ENCODE data around the gene TRIO. TPM values are rescaled to one million over a fixed set of nuclear protein-coding genes. Genes with fewer than 3 reads are reported as not detected.

The TRIO gene
- total and polyA plus RNA-seq, 2 donors: 35.8 to 233 TPM

- Histone ChIP-seq H3K27ac (ENCODE audit: low read depth) (no peak overlapping the region), H3K36me3 (ENCODE audit: insufficient read depth) (no peaks in the 10 kb centered on the region), H3K4me3 (ENCODE audit: low read depth, low read length) (no peak overlapping the region), H3K4me1 (ENCODE audit: insufficient read depth) (no peaks in the 10 kb centered on the region)
- DNase-seq (ENCODE audit: extremely low spot score): no peak
- 89% methylated on average over 6 of the region's 6 CpGs for WGBS
Observed at GRCh38 chr5:14438195-14438606, 295.1 kb downstream of the TRIO start.

GRCh38 chr5:14439087-14439871, 296.1 kb downstream of the TRIO start:
- no peak for DNase-seq (ENCODE audit: extremely low spot score)
- H3K4me1 ChIP-seq (ENCODE audit: insufficient read depth): no peaks in the 10 kb centered on the region
- H3K27ac ChIP-seq (ENCODE audit: low read depth): no peak overlapping the region
- H3K4me3 ChIP-seq (ENCODE audit: low read depth, low read length): no peak overlapping the region
- 61% methylated on average over 14 of the region's 14 CpGs for WGBS
- no peaks in the 10 kb centered on the region for H3K36me3 ChIP-seq (ENCODE audit: insufficient read depth)

DNA sequence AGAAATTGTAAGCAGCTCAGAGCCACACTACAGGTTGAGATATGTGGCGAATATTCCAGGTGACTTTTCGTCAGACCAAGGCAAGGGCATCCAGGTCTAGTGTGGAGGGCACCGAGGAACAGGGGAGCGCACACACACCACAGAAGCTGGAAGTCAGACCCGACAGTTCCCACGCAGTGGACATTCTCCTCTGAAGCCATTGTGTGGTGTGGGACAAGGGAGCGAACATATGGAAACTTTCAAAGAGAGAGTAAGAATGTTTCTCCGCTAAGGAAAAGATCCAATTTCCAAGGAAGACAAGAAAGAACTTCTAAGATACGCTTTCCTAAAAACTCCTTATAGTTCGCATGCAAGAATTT, 297.1 kb downstream of the TRIO start:
- H3K27ac ChIP-seq (ENCODE audit: low read depth): peak overlapping the region; percentile 59
- peak; percentile 72 for DNase-seq (ENCODE audit: extremely low spot score)
- H3K36me3 ChIP-seq (ENCODE audit: insufficient read depth): no peaks in the 10 kb centered on the region
- WGBS: 33% methylated on average over 10 of the region's 10 CpGs
- peaks cover 1% of the 10 kb centered on the region for H3K4me1 ChIP-seq (ENCODE audit: insufficient read depth)
- H3K4me3 ChIP-seq (ENCODE audit: low read depth, low read length): no peak overlapping the region

- H3K36me3 ChIP-seq (ENCODE audit: insufficient read depth): no peaks in the 10 kb centered on the region
- peak overlapping the region; percentile 30 for H3K27ac ChIP-seq (ENCODE audit: low read depth)
- peak overlapping the region; percentile 7 for H3K4me3 ChIP-seq (ENCODE audit: low read depth, low read length)
- 22% methylated on average over 40 of the region's 40 CpGs for WGBS
- H3K4me1 ChIP-seq (ENCODE audit: insufficient read depth): peaks cover 1% of the 10 kb centered on the region
- peak; percentile 81 for DNase-seq (ENCODE audit: extremely low spot score)
Observed at GRCh38 chr5:14440582-14441431, 297.7 kb downstream of the TRIO start.

DNA sequence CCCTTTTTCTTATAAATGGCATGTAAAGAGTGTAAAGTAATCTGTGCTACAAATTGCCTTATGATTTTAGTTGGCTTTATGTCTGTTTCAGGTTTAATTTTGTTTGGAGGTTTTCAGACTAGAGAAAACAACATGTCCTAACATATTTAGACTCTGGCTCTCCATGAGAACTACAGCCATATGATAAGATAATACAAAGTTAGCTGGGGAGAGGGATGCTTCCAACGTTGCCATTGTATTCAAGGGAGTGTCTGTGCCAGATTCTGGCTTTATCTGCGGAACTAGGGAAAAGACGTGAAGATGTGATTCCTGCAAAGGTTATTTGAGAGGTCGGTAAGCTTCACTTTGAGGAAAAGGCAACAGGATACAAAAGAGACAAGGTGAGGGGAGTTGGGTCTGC, 298.5 kb downstream of the TRIO start:
- Histone ChIP-seq H3K4me1 (ENCODE audit: insufficient read depth) (peaks cover 1% of the 10 kb centered on the region), H3K27ac (ENCODE audit: low read depth) (no peak overlapping the region), H3K4me3 (ENCODE audit: low read depth, low read length) (peak overlapping the region; percentile 7), H3K36me3 (ENCODE audit: insufficient read depth) (no peaks in the 10 kb centered on the region)
- no peak for DNase-seq (ENCODE audit: extremely low spot score)
- 52% methylated on average over 4 of the region's 4 CpGs for WGBS

DNA sequence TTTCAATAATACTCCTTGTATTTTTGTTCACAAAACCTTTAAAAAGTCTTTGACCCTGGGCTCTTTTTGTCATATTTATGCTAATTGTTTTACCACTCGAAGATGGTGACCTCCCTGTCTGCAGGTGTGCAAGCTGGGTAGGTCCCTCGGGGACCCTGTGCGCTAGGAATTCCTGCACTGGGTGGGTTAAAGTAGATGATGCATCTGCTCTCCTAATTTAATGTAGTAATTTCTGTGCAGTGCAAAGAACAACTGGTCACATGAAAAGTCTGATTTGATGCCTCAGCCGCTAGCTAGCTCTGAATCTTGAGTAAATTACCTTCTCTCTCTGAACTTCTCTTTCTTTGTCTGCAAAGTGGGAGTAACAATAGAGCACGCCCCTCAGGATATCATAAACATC, 299.4 kb downstream of the TRIO start:
- no peak overlapping the region for H3K4me3 ChIP-seq (ENCODE audit: low read depth, low read length)
- 77% methylated on average over 5 of the region's 5 CpGs for WGBS
- no peaks in the 10 kb centered on the region for H3K36me3 ChIP-seq (ENCODE audit: insufficient read depth)
- peaks cover 1% of the 10 kb centered on the region for H3K4me1 ChIP-seq (ENCODE audit: insufficient read depth)
- no peak for DNase-seq (ENCODE audit: extremely low spot score)
- H3K27ac ChIP-seq (ENCODE audit: low read depth): no peak overlapping the region

- peaks cover 1% of the 10 kb centered on the region for H3K4me1 ChIP-seq (ENCODE audit: insufficient read depth)
- H3K4me3 ChIP-seq (ENCODE audit: low read depth, low read length): no peak overlapping the region
- no peaks in the 10 kb centered on the region for H3K36me3 ChIP-seq (ENCODE audit: insufficient read depth)
- 53% methylated on average over 4 of the region's 4 CpGs for WGBS
- no peak for DNase-seq (ENCODE audit: extremely low spot score)
- H3K27ac ChIP-seq (ENCODE audit: low read depth): no peak overlapping the region
Observed at GRCh38 chr5:14443671-14444093, 300.5 kb downstream of the TRIO start.

GRCh38 chr5:14444161-14444560, 301.0 kb downstream of the TRIO start:
- Histone ChIP-seq H3K27ac (ENCODE audit: low read depth) (no peak overlapping the region), H3K36me3 (ENCODE audit: insufficient read depth) (no peaks in the 10 kb centered on the region), H3K4me3 (ENCODE audit: low read depth, low read length) (no peak overlapping the region), H3K4me1 (ENCODE audit: insufficient read depth) (peaks cover 1% of the 10 kb centered on the region)
- no peak for DNase-seq (ENCODE audit: extremely low spot score)
- WGBS: 63% methylated on average over 3 of the region's 3 CpGs

- DNase-seq (ENCODE audit: extremely low spot score): no peak
- WGBS: 69% methylated on average over 4 of the region's 4 CpGs
- Histone ChIP-seq H3K27ac (ENCODE audit: low read depth) (no peak overlapping the region), H3K4me1 (ENCODE audit: insufficient read depth) (peaks cover 1% of the 10 kb centered on the region), H3K36me3 (ENCODE audit: insufficient read depth) (no peaks in the 10 kb centered on the region), H3K4me3 (ENCODE audit: low read depth, low read length) (no peak overlapping the region)
Observed at GRCh38 chr5:14445013-14445412, 301.9 kb downstream of the TRIO start.

GRCh38 chr5:14445576-14446290, 302.6 kb downstream of the TRIO start:
- H3K36me3 ChIP-seq (ENCODE audit: insufficient read depth): no peaks in the 10 kb centered on the region
- no peak overlapping the region for H3K4me3 ChIP-seq (ENCODE audit: low read depth, low read length)
- H3K4me1 ChIP-seq (ENCODE audit: insufficient read depth): peaks cover 1% of the 10 kb centered on the region
- no peak overlapping the region for H3K27ac ChIP-seq (ENCODE audit: low read depth)
- WGBS: 54% methylated on average over 15 of the region's 15 CpGs
- no peak for DNase-seq (ENCODE audit: extremely low spot score)

DNA sequence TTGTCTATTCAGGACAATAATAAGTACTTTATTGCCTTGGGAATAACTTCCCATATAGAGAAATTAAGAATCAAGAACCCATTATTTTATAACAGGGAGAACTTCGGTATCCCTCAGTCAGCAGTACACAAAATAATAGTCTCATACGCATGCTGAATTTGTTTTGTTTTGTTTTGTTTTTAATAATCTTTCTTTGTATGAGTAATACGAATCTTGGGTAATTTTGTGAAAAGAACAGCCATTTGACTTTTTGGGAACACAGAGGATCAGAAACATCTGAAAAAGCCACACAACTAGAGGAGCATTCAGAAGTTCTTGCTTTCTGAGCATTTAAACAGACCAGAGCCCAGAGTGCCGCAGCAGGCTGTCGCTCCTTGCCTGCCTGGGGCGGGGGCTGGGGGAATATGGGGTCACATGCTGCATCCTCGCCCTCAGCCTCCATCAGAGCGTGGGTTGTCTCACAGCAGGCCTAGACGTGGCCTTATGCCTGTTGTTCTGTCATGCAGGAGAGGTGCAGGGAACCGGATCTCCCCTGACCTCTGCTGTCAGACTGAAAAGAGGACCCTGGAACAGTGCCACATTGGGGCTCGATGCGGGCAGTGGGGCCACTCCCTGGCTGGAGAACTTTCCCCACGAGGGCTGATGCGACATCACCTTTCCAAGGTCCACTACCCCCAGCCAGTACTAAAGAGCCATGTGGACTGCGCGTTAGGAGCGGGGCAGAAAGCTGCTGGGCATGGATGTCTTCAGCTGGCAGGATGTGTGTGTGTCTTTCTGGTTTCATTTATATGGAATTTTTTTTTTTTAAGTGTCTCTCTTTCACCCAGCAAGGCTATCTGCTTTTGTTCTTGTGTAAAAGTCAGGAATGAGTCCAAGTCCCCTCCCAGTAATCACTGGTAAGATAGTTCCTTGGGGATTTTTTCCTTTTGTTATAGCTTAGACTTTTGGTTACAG, 305.1 kb downstream of the TRIO start:
- no peak for DNase-seq (ENCODE audit: extremely low spot score)
- H3K27ac ChIP-seq (ENCODE audit: low read depth): peak overlapping the region; percentile 30
- H3K36me3 ChIP-seq (ENCODE audit: insufficient read depth): no peaks in the 10 kb centered on the region
- no peak overlapping the region for H3K4me3 ChIP-seq (ENCODE audit: low read depth, low read length)
- WGBS: 48% methylated on average over 17 of the region's 17 CpGs
- H3K4me1 ChIP-seq (ENCODE audit: insufficient read depth): peaks cover 1% of the 10 kb centered on the region

GRCh38 chr5:14449052-14449661, 306.0 kb downstream of the TRIO start:
- H3K27ac ChIP-seq (ENCODE audit: low read depth): peak overlapping the region; percentile 14

More at GRCh38 chr5:14449052-14449661, 306.0 kb downstream of the TRIO start:
- no peaks in the 10 kb centered on the region for H3K36me3 ChIP-seq (ENCODE audit: insufficient read depth)
- WGBS: 49% methylated on average over 16 of the region's 16 CpGs
- peaks cover 1% of the 10 kb centered on the region for H3K4me1 ChIP-seq (ENCODE audit: insufficient read depth)
- DNase-seq (ENCODE audit: extremely low spot score): no peak
- H3K4me3 ChIP-seq (ENCODE audit: low read depth, low read length): no peak overlapping the region

Data from urinary bladder (tissue), 4 donors.